Muscle layer of colon (tissue), 2 donors: ENCODE measurements around the gene EIF4G3.

ENCODE experiments used
- H3K27ac ChIP-seq: one replicate; pipeline ENCODE4 v1.7.0; 2013; ENCODE audit warnings: low read depth, mild to moderate bottlenecking, low read length, moderate library complexity
- H3K27me3 ChIP-seq, 2 donors: one replicate each; pipeline ENCODE4 v1.7.0; 2013; ENCODE audit warnings: low read length in 2 of 2, mild to moderate bottlenecking in 2 of 2; ENCODE audit not compliant: insufficient read depth in 2 of 2, control insufficient read depth in 1 of 2
- H3K36me3 ChIP-seq: one replicate; pipeline ENCODE4 v1.7.0; 2013; ENCODE audit warnings: mild to moderate bottlenecking, low read length; ENCODE audit not compliant: insufficient read depth
- H3K4me1 ChIP-seq: one replicate; pipeline ENCODE4 v1.7.0; 2013; ENCODE audit warnings: mild to moderate bottlenecking, low read length; ENCODE audit not compliant: insufficient read depth
- H3K4me3 ChIP-seq, 2 donors: one replicate each; pipeline ENCODE4 v1.7.0; 2013; ENCODE audit warnings: low read length in 2 of 2, low read depth in 1 of 2, mild to moderate bottlenecking in 1 of 2, moderate library complexity in 1 of 2
- H3K9ac ChIP-seq: one replicate; pipeline ENCODE4 v1.7.0; 2013; ENCODE audit warnings: low read length
- H3K9me3 ChIP-seq: one replicate; pipeline ENCODE4 v1.7.0; 2013; ENCODE audit warnings: mild to moderate bottlenecking, low read length
- donor health status: abdominal sarcoma.
- donor health status: Adenocarcinoma of cecum.

The EIF4G3 gene

GRCh38 chr1:21165076-21165475 lies 11.6 kb downstream of the EIF4G3 start:
- Histone ChIP-seq H3K9me3 (no peaks in the 10 kb centered on the region), H3K27ac (no peak overlapping the region), H3K4me1 (no peaks in the 10 kb centered on the region), H3K4me3 (no peak overlapping the region), H3K9ac (no peak overlapping the region), H3K27me3 (no peaks in the 10 kb centered on the region), H3K36me3 (no peaks in the 10 kb centered on the region)

GRCh38 chr1:21164266-21164665 lies 12.4 kb downstream of the EIF4G3 start:
- Histone ChIP-seq H3K27ac (no peak overlapping the region), H3K4me3 (no peak overlapping the region), H3K36me3 (no peaks in the 10 kb centered on the region), H3K9me3 (no peaks in the 10 kb centered on the region), H3K4me1 (no peaks in the 10 kb centered on the region), H3K9ac (no peak overlapping the region), H3K27me3 (no peaks in the 10 kb centered on the region)

- H3K27ac ChIP-seq, result no peak overlapping the region
- no peaks in the 10 kb centered on the region for H3K9me3 ChIP-seq
- H3K4me1 ChIP-seq, result no peaks in the 10 kb centered on the region
- H3K27me3 ChIP-seq, result no peaks in the 10 kb centered on the region
- H3K9ac ChIP-seq, result no peak overlapping the region
- H3K4me3 ChIP-seq, result no peak overlapping the region
- H3K36me3 ChIP-seq, result no peaks in the 10 kb centered on the region
Measured at GRCh38 chr1:21162740-21163464, 13.8 kb downstream of the EIF4G3 start.

GRCh38 chr1:21161842-21162241 lies 14.9 kb downstream of the EIF4G3 start:
- Histone ChIP-seq H3K4me3 (no peak overlapping the region), H3K4me1 (no peaks in the 10 kb centered on the region), H3K9ac (no peak overlapping the region), H3K9me3 (no peaks in the 10 kb centered on the region), H3K27ac (no peak overlapping the region), H3K27me3 (no peaks in the 10 kb centered on the region), H3K36me3 (no peaks in the 10 kb centered on the region)

GRCh38 chr1:21160263-21160796 lies 16.4 kb downstream of the EIF4G3 start:
- Histone ChIP-seq H3K4me3 (no peak overlapping the region), H3K4me1 (no peaks in the 10 kb centered on the region), H3K27me3 (no peaks in the 10 kb centered on the region), H3K9ac (no peak overlapping the region), H3K27ac (no peak overlapping the region), H3K9me3 (no peaks in the 10 kb centered on the region), H3K36me3 (no peaks in the 10 kb centered on the region)

- no peak overlapping the region for H3K27ac ChIP-seq
- no peaks in the 10 kb centered on the region for H3K4me1 ChIP-seq
- no peaks in the 10 kb centered on the region for H3K36me3 ChIP-seq
- H3K27me3 ChIP-seq, result no peaks in the 10 kb centered on the region
- H3K9ac ChIP-seq, result no peak overlapping the region
- no peaks in the 10 kb centered on the region for H3K9me3 ChIP-seq
- H3K4me3 ChIP-seq, result no peak overlapping the region
Measured at GRCh38 chr1:21157868-21158267, 18.8 kb downstream of the EIF4G3 start.

- Histone ChIP-seq H3K27me3 (no peaks in the 10 kb centered on the region), H3K4me1 (no peaks in the 10 kb centered on the region), H3K27ac (no peak overlapping the region), H3K36me3 (no peaks in the 10 kb centered on the region), H3K9me3 (no peaks in the 10 kb centered on the region), H3K4me3 (no peak overlapping the region), H3K9ac (no peak overlapping the region)
Measured at GRCh38 chr1:21157054-21157453, 19.6 kb downstream of the EIF4G3 start.

GRCh38 chr1:21156019-21156418 lies 20.7 kb downstream of the EIF4G3 start:
- no peaks in the 10 kb centered on the region for H3K36me3 ChIP-seq
- no peaks in the 10 kb centered on the region for H3K9me3 ChIP-seq
- no peak overlapping the region for H3K4me3 ChIP-seq
- peaks cover 4% of the 10 kb centered on the region for H3K4me1 ChIP-seq
- H3K9ac ChIP-seq, result no peak overlapping the region
- no peak overlapping the region for H3K27ac ChIP-seq
- H3K27me3 ChIP-seq, result no peaks in the 10 kb centered on the region

- H3K27me3 ChIP-seq, result no peaks in the 10 kb centered on the region
- H3K36me3 ChIP-seq, result no peaks in the 10 kb centered on the region
- H3K9me3 ChIP-seq, result no peaks in the 10 kb centered on the region
- no peak overlapping the region for H3K27ac ChIP-seq
- no peak overlapping the region for H3K4me3 ChIP-seq
- H3K4me1 ChIP-seq, result peaks cover 12% of the 10 kb centered on the region
- H3K9ac ChIP-seq, result no peak overlapping the region
Measured at GRCh38 chr1:21154717-21155116, 22.0 kb downstream of the EIF4G3 start.

GRCh38 chr1:21153388-21153787 lies 23.3 kb downstream of the EIF4G3 start:
- Histone ChIP-seq H3K4me1 (peaks cover 18% of the 10 kb centered on the region), H3K9me3 (no peaks in the 10 kb centered on the region), H3K27ac (no peak overlapping the region), H3K36me3 (no peaks in the 10 kb centered on the region), H3K4me3 (no peak overlapping the region), H3K9ac (no peak overlapping the region), H3K27me3 (no peaks in the 10 kb centered on the region)

GRCh38 chr1:21152423-21153100 lies 24.1 kb downstream of the EIF4G3 start:
- Histone ChIP-seq H3K27me3 (no peaks in the 10 kb centered on the region), H3K9ac (no peak overlapping the region), H3K27ac (no peak overlapping the region), H3K9me3 (no peaks in the 10 kb centered on the region), H3K4me3 (no peak overlapping the region), H3K4me1 (peaks cover 18% of the 10 kb centered on the region), H3K36me3 (no peaks in the 10 kb centered on the region)
